HL-60 (cell line): ENCODE measurements around the gene TNK2.

Experiments used
- DNase-seq, 2 experiments: peaks; one replicate each; pipeline ENCODE4 v3.0.0-alpha.2; 2010 to 2020; ENCODE audit warnings: low read depth in 1 of 2, low spot score in 1 of 2
- H3K27ac ChIP-seq: fragments of 250-450 bp; sonication (Bioruptor Pico); replicated peaks from 2 replicates; pipeline ENCODE4 v1.5.1; 2020; ENCODE audit warnings: mild to moderate bottlenecking, moderate library complexity
- H3K27me3 ChIP-seq: fragments of 250-450 bp; sonication (Bioruptor Pico); 2 replicates; pipeline ENCODE4 v1.5.1; 2021; ENCODE audit warnings: mild to moderate bottlenecking, moderate library complexity; ENCODE audit not compliant: insufficient read depth, poor library complexity, severe bottlenecking
- H3K4me3 ChIP-seq: replicated peaks from 2 replicates; pipeline ENCODE4 v1.5.1; 2011; ENCODE audit warnings: mild to moderate bottlenecking, control low read depth, low read length; ENCODE audit not compliant: insufficient read depth
- GABPA ChIP-seq: IDR thresholded peaks from 2 replicates; pipeline ENCODE4 v1.6.1; 2012; ENCODE audit warnings: low read depth
- POLR2AphosphoS5 ChIP-seq: IDR thresholded peaks from 2 replicates; pipeline ENCODE4 v1.6.1; 2012; ENCODE audit warnings: low read depth
- SPI1 ChIP-seq: IDR thresholded peaks from 2 replicates; pipeline ENCODE4 v1.6.1; 2012; ENCODE audit warnings: low read depth, mild to moderate bottlenecking, borderline replicate concordance
- TF ChIP-seq, protein P1 (sequence below): IDR thresholded peaks from one replicate; pipeline ENCODE4 v1.5.1; 2011; ENCODE audit warnings: low read length, control low read depth, inconsistent platforms; ENCODE audit not compliant: insufficient read depth
- TF ChIP-seq, protein P2 (sequence below): IDR thresholded peaks from 2 replicates; pipeline ENCODE4 v1.6.1; 2012; ENCODE audit warnings: low read depth; ENCODE audit not compliant: insufficient replicate concordance

The TNK2 gene

DNA sequence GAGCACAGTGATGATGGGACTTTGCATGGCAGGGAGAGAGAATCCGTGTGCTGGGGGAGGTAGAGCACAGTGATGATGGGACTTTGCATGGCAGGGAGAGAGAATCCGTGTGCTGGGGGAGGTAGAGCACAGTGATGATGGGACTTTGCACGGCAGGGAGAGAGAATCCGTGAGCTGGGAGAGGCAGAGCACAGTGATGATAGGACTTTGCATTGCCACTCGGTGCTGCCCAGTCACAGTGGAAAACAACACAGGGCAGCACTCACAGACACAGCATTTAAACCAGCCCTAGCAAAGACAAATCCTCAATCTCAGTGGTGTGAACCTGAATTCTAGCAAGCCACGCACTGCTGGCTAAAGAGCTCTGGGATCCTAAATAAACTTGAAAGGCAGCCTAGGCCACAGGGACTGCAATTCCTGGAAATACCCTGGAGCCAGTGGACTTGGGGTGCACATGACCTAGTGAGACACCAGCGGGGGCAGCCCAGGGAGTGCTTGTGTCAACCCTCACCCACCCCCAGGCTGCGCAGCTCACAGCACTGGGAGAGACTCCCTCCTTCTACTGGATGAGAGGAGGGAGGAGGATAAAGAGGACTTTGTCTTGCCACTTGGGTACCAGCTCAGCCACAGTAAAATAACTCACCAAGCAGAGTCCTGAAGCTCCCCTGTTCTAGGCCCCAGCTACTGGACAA, 23.4 kb upstream of the TNK2 start:
- Histone ChIP-seq H3K4me3 (no peak overlapping the region), H3K27ac (no peak overlapping the region), H3K27me3 (no peaks in the 10 kb centered on the region)
- TF ChIP-seq, protein P1, sequence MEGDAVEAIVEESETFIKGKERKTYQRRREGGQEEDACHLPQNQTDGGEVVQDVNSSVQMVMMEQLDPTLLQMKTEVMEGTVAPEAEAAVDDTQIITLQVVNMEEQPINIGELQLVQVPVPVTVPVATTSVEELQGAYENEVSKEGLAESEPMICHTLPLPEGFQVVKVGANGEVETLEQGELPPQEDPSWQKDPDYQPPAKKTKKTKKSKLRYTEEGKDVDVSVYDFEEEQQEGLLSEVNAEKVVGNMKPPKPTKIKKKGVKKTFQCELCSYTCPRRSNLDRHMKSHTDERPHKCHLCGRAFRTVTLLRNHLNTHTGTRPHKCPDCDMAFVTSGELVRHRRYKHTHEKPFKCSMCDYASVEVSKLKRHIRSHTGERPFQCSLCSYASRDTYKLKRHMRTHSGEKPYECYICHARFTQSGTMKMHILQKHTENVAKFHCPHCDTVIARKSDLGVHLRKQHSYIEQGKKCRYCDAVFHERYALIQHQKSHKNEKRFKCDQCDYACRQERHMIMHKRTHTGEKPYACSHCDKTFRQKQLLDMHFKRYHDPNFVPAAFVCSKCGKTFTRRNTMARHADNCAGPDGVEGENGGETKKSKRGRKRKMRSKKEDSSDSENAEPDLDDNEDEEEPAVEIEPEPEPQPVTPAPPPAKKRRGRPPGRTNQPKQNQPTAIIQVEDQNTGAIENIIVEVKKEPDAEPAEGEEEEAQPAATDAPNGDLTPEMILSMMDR, result no peak
- TF ChIP-seq GABPA (no peak), SPI1 (no peak), POLR2AphosphoS5 (no peak)
- TF ChIP-seq, protein P2, sequence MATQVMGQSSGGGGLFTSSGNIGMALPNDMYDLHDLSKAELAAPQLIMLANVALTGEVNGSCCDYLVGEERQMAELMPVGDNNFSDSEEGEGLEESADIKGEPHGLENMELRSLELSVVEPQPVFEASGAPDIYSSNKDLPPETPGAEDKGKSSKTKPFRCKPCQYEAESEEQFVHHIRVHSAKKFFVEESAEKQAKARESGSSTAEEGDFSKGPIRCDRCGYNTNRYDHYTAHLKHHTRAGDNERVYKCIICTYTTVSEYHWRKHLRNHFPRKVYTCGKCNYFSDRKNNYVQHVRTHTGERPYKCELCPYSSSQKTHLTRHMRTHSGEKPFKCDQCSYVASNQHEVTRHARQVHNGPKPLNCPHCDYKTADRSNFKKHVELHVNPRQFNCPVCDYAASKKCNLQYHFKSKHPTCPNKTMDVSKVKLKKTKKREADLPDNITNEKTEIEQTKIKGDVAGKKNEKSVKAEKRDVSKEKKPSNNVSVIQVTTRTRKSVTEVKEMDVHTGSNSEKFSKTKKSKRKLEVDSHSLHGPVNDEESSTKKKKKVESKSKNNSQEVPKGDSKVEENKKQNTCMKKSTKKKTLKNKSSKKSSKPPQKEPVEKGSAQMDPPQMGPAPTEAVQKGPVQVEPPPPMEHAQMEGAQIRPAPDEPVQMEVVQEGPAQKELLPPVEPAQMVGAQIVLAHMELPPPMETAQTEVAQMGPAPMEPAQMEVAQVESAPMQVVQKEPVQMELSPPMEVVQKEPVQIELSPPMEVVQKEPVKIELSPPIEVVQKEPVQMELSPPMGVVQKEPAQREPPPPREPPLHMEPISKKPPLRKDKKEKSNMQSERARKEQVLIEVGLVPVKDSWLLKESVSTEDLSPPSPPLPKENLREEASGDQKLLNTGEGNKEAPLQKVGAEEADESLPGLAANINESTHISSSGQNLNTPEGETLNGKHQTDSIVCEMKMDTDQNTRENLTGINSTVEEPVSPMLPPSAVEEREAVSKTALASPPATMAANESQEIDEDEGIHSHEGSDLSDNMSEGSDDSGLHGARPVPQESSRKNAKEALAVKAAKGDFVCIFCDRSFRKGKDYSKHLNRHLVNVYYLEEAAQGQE, result no peak
- DNase-seq, result no peak

DNA sequence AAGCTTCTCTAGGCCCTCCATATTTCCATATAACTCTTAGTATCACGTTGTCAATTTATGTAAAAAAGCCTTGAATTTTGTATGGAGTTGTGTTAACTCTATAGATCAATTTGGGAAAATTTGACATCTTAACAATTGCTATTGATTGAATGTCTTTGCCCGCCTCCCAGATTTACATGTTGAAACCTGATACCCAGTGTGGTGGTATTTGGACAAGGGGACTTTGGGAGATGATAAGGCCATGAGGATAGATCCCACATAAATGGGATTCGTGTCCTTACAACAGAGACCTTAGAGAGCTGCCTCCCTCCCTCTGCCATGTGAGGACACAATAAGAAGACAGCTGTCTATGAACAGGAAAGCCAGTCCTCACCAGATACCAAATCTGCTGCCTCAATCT, 21.1 kb upstream of the TNK2 start:
- no peak for DNase-seq
- Histone ChIP-seq H3K4me3 (no peak overlapping the region), H3K27ac (no peak overlapping the region), H3K27me3 (no peaks in the 10 kb centered on the region)
- TF ChIP-seq, protein P2, result no peak
- TF ChIP-seq SPI1 (no peak), POLR2AphosphoS5 (no peak), GABPA (no peak)
- TF ChIP-seq, protein P1, result no peak

DNA sequence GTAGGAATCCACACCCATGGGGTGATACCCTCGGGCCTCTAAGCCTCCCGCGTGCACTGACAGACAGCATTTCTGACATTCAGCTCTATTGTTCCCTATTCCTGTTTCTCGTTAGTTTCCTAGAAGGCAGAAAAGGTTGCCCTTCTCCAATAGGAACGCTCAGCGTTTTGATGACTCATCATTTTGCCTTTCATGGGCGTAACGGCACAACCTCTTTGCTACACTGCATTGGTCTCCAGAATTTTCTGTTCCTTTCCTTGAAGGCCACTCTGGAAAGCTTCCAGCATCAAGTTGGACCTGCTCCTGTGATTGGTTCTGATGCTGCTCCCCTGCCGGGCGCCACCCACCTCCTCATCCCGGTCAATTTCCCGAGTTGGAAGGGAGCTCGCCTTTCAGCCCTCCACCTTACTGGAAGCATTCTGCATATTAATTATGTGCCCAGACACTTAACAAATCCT, 13.0 kb upstream of the TNK2 start:
- DNase-seq, result no peak
- no peak overlapping the region for H3K27ac ChIP-seq
- peaks cover 3% of the 10 kb centered on the region for H3K27me3 ChIP-seq
- TF ChIP-seq SPI1 (no peak), GABPA (no peak), POLR2AphosphoS5 (no peak)
- TF ChIP-seq, protein P1, result no peak
- TF ChIP-seq, protein P2, result no peak
- no peak overlapping the region for H3K4me3 ChIP-seq
